GM23338 (cell line): Measurements from ENCODE around the gene ARHGEF10L. TPM values are rescaled to one million over a fixed set of nuclear protein-coding genes. Genes with fewer than 3 reads are reported as not detected.

Experiments used
- ATAC-seq: fragments of 200-7000 bp; cut with Tn5 transposase; 3 replicates; pipeline ENCODE4 v1.9.1; 2020
- DNase-seq: peaks from one replicate; pipeline ENCODE4 v3.0.0-alpha.2; 2015; ENCODE audit warnings: low spot score
- H2AFZ ChIP-seq: fragments of 200-600 bp; sonication (generic); 2 replicates; pipeline ENCODE4 v1.8.0; 2016; ENCODE audit warnings: antibody characterized with exemption, mild to moderate bottlenecking, moderate library complexity
- H3F3A ChIP-seq: fragments of 200-600 bp; sonication (generic); replicated peaks from 2 replicates; pipeline ENCODE4 v1.8.0; 2017; ENCODE audit warnings: antibody characterized with exemption, mixed run types, low read depth
- H3K27ac ChIP-seq: fragments of 200-600 bp; sonication (generic); 2 replicates; pipeline ENCODE4 v1.6.1; 2016; ENCODE audit warnings: low read depth
- H3K27me3 ChIP-seq: fragments of 200-600 bp; sonication (generic); 2 replicates; pipeline ENCODE4 v1.8.0; 2016; ENCODE audit warnings: mild to moderate bottlenecking, mixed run types, moderate library complexity; ENCODE audit not compliant: insufficient read depth
- H3K36me3 ChIP-seq: fragments of 200-600 bp; sonication (generic); 2 replicates; pipeline ENCODE4 v1.8.0; 2016; ENCODE audit warnings: mild to moderate bottlenecking; ENCODE audit not compliant: insufficient read depth
- H3K4me1 ChIP-seq: fragments of 200-600 bp; sonication (generic); 2 replicates; pipeline ENCODE4 v1.8.0; 2016; ENCODE audit warnings: mild to moderate bottlenecking, moderate library complexity; ENCODE audit not compliant: insufficient read depth
- H3K4me2 ChIP-seq: fragments of 200-600 bp; sonication (generic); 2 replicates; pipeline ENCODE4 v1.7.1; 2017; ENCODE audit warnings: mixed run types
- H3K4me3 ChIP-seq: fragments of 200-600 bp; sonication (generic); 2 replicates; pipeline ENCODE4 v1.6.1; 2016; ENCODE audit warnings: mixed run types
- H3K79me2 ChIP-seq: fragments of 200-600 bp; sonication (generic); replicated peaks from 2 replicates; pipeline ENCODE4 v1.8.0; 2017; ENCODE audit warnings: mild to moderate bottlenecking; ENCODE audit not compliant: insufficient read depth
- H3K9me2 ChIP-seq: fragments of 200-600 bp; sonication (generic); 2 replicates; pipeline ENCODE4 v1.8.0; 2017; ENCODE audit not compliant: insufficient read depth
- H4K20me1 ChIP-seq: fragments of 200-600 bp; sonication (generic); replicated peaks from 2 replicates; pipeline ENCODE4 v1.8.0; 2017; ENCODE audit warnings: mild to moderate bottlenecking; ENCODE audit not compliant: insufficient read depth
- H3K27ac Mint-ChIP-seq: 2 replicates; pipeline ENCODE4 v1.8.0; 2020; ENCODE audit warnings: inconsistent platforms, mild to moderate bottlenecking, moderate library complexity, mixed read lengths
- H3K27me3 Mint-ChIP-seq: 3 replicates; pipeline ENCODE4 v1.8.0; 2022; ENCODE audit warnings: low read depth, mild to moderate bottlenecking, moderate library complexity, mixed read lengths, inconsistent platforms; ENCODE audit not compliant: insufficient read depth, poor library complexity
- H3K36me3 Mint-ChIP-seq: 3 replicates; pipeline ENCODE4 v1.8.0; 2021; ENCODE audit warnings: low read depth, mild to moderate bottlenecking, inconsistent platforms, moderate library complexity, mixed read lengths
- H3K4me1 Mint-ChIP-seq: 3 replicates; pipeline ENCODE4 v1.8.0; 2020; ENCODE audit warnings: mild to moderate bottlenecking, inconsistent platforms, mixed read lengths
- H3K4me3 Mint-ChIP-seq: 3 replicates; pipeline ENCODE4 v1.8.0; 2021; ENCODE audit warnings: moderate library complexity, mild to moderate bottlenecking, inconsistent platforms, mixed read lengths
- H3K9me3 Mint-ChIP-seq: 3 replicates; pipeline ENCODE4 v1.8.0; 2020; ENCODE audit warnings: moderate library complexity, mild to moderate bottlenecking, inconsistent platforms, mixed read lengths
- CREB1 ChIP-seq: fragments of 250-450 bp; sonication (Bioruptor Pico); IDR thresholded peaks from 2 replicates; pipeline ENCODE4 v1.5.0; 2020; ENCODE audit warnings: low read depth, mild to moderate bottlenecking, moderate library complexity
- EZH2 ChIP-seq: fragments of 200-600 bp; sonication (generic); IDR thresholded peaks from one replicate; pipeline ENCODE4 v1.8.0; 2017; ENCODE audit warnings: antibody characterized with exemption, mild to moderate bottlenecking, low read depth; ENCODE audit not compliant: unreplicated experiment
- EZH2phosphoT487 ChIP-seq: fragments of 200-600 bp; sonication (generic); IDR thresholded peaks from one replicate; pipeline ENCODE4 v1.8.1; 2018; ENCODE audit warnings: antibody characterized with exemption; ENCODE audit not compliant: unreplicated experiment
- JUNB ChIP-seq: IDR thresholded peaks from one replicate; pipeline ENCODE4 v1.6.1; 2016; ENCODE audit warnings: antibody characterized with exemption; ENCODE audit not compliant: unreplicated experiment
- NANOG ChIP-seq: IDR thresholded peaks from 2 replicates; pipeline ENCODE4 v1.6.1; 2016; ENCODE audit warnings: antibody characterized with exemption, borderline replicate concordance
- ZNF114 ChIP-seq: fragments of 250-450 bp; sonication (Bioruptor Pico); IDR thresholded peaks from 2 replicates; pipeline ENCODE4 v1.5.0; 2020; ENCODE audit warnings: mild to moderate bottlenecking, moderate library complexity
- polyA plus RNA-seq: library from polyadenylated mRNA; unstranded; fragments of >200 nt; fragmentation: Nextera tagmentation; extraction: Ambion mirVana; gene quantifications from 2 replicates; pipeline ENCODE4 v1.2.1, GENCODE V29; 2016
- total RNA-seq: library from RNA; depleted of rRNA; stranded (reverse); fragments of >200 nt; shearing (Covaris generic); gene quantifications from 2 replicates; pipeline ENCODE4 v1.2.3, GENCODE V29; 2014
- TF ChIP-seq, protein P1 (sequence below): IDR thresholded peaks from one replicate; pipeline ENCODE4 v1.6.1; 2018; ENCODE audit warnings: antibody characterized with exemption; ENCODE audit not compliant: unreplicated experiment
- TF ChIP-seq, protein P2 (sequence below), 2 experiments: fragments of 200-600 bp in 1 of 2; sonication (generic) in 1 of 2; conservative IDR thresholded peaks; 2 replicates each; pipeline versions ENCODE4 v1.5.1 to v1.6.1; 2016 to 2017; ENCODE audit warnings: antibody characterized with exemption in 2 of 2, low read depth in 2 of 2, mild to moderate bottlenecking in 2 of 2, moderate library complexity in 1 of 2
- TF ChIP-seq, protein P3 (sequence below): IDR thresholded peaks from 2 replicates; pipeline ENCODE4 v1.6.1; 2016; ENCODE audit warnings: antibody characterized with exemption
- TF ChIP-seq, protein P4 (sequence below): fragments of 250-450 bp; sonication (Bioruptor Pico); IDR thresholded peaks from 2 replicates; pipeline ENCODE4 v1.5.0; 2020; ENCODE audit warnings: mild to moderate bottlenecking, moderate library complexity

Gene ARHGEF10L
- total and polyA plus RNA-seq, 2 experiments from 2014 or later: 12.1 to 46.8 TPM

DNA sequence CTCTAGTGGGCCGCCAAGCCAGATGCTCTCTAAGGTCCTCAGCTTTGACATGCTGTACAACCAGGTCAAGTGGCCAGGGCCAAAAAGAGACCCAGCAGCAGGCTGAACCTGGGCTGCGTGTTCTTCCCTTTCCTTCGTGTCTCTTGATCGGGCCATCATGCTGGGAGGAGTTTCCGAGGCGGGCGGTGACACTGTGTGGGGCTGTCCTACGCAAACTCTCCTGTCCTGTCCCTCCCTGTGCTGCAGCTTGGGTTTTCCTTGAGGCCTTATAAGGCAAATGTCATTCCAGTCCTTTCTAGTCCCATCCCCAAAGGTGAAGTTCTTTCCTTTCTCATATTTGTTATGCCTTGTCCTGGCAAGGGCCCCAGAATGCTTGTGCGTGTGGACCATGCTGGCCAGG, 56.7 kb downstream of the ARHGEF10L start (continued):
- TF ChIP-seq, protein P1, sequence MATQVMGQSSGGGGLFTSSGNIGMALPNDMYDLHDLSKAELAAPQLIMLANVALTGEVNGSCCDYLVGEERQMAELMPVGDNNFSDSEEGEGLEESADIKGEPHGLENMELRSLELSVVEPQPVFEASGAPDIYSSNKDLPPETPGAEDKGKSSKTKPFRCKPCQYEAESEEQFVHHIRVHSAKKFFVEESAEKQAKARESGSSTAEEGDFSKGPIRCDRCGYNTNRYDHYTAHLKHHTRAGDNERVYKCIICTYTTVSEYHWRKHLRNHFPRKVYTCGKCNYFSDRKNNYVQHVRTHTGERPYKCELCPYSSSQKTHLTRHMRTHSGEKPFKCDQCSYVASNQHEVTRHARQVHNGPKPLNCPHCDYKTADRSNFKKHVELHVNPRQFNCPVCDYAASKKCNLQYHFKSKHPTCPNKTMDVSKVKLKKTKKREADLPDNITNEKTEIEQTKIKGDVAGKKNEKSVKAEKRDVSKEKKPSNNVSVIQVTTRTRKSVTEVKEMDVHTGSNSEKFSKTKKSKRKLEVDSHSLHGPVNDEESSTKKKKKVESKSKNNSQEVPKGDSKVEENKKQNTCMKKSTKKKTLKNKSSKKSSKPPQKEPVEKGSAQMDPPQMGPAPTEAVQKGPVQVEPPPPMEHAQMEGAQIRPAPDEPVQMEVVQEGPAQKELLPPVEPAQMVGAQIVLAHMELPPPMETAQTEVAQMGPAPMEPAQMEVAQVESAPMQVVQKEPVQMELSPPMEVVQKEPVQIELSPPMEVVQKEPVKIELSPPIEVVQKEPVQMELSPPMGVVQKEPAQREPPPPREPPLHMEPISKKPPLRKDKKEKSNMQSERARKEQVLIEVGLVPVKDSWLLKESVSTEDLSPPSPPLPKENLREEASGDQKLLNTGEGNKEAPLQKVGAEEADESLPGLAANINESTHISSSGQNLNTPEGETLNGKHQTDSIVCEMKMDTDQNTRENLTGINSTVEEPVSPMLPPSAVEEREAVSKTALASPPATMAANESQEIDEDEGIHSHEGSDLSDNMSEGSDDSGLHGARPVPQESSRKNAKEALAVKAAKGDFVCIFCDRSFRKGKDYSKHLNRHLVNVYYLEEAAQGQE: no peak
- TF ChIP-seq JUNB (no peak), ZNF114 (CRISPR knock-in tag) (no peak), CREB1 (no peak), EZH2phosphoT487 (no peak), EZH2 (no peak)
- TF ChIP-seq, protein P2, sequence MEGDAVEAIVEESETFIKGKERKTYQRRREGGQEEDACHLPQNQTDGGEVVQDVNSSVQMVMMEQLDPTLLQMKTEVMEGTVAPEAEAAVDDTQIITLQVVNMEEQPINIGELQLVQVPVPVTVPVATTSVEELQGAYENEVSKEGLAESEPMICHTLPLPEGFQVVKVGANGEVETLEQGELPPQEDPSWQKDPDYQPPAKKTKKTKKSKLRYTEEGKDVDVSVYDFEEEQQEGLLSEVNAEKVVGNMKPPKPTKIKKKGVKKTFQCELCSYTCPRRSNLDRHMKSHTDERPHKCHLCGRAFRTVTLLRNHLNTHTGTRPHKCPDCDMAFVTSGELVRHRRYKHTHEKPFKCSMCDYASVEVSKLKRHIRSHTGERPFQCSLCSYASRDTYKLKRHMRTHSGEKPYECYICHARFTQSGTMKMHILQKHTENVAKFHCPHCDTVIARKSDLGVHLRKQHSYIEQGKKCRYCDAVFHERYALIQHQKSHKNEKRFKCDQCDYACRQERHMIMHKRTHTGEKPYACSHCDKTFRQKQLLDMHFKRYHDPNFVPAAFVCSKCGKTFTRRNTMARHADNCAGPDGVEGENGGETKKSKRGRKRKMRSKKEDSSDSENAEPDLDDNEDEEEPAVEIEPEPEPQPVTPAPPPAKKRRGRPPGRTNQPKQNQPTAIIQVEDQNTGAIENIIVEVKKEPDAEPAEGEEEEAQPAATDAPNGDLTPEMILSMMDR (conservative IDR thresholded peaks at IDR 0.05; ENCODE audit: low read depth in 2 of 2): no peak

DNA sequence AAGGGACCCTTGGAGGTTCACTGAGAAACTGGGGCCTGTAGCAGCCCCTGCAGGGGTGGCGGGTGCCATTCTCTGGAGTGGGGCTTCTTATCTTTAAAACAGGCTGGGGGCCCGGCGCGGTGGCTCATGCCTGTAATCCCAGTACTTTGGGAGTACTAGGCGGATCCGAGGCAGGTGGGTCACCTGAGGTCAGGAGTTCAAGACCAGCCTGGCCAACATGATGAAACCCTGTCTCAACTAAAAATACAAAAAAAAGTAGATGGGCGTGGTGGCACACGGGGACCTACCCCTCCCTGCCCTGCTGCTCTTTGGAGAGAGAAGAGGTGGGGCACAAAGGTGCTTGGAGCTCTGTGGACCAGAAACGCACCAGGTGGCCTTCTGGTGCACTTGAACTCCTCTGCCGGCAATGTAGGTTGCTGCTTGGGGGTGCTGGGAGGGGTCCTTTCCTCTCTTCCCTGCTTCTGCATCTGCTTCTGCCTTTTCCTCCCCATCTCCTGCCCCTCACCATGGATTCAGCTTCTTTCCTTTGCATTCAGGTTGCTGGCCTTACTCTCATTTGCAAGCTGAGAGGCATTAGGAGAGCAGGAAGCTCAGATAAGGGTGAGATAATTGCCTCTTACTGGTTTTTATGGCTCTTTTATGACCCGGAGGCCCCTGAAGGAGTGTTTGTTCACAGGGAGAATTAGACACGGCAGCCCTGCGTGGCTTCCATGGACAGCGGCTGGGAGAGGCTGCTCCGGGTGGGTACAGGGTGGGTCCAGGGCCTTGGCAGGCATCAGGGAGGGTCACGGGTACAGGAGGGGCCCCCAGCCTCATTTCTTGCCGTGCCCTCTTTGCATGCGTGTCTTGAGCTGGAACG, 57.4 kb downstream of the ARHGEF10L start:
- 0 out of 2 replicates have a peak overlapping the region, but pooled peaks have one; percentile 63 for H3K27ac ChIP-seq
- no peaks in the 10 kb centered on the region for H3K27me3 ChIP-seq
- H2AFZ ChIP-seq: no peak overlapping the region
- peaks cover 21% of the 10 kb centered on the region for H3K4me1 Mint-ChIP-seq
- H3K4me1 ChIP-seq: no peaks in the 10 kb centered on the region
- DNase-seq (no peak), ATAC-seq (no peak)
- H3K36me3 ChIP-seq: peaks cover 3% of the 10 kb centered on the region; the same call in 1 of the 2 replicates
- H3K4me2 ChIP-seq: no peak overlapping the region
- no peaks in the 10 kb centered on the region for H3K9me3 Mint-ChIP-seq
- no peaks in the 10 kb centered on the region; the same call in none of the 2 replicates for H4K20me1 ChIP-seq
- H3K4me3 ChIP-seq: no peak overlapping the region
- no peak overlapping the region for H3K4me3 Mint-ChIP-seq
- H3F3A ChIP-seq: no peaks in the 10 kb centered on the region
- no peaks in the 10 kb centered on the region for H3K9me2 ChIP-seq
- peaks cover 17% of the 10 kb centered on the region for H3K27me3 Mint-ChIP-seq
- peak overlapping the region; percentile 39; the same call in 1 of the 2 replicates for H3K27ac Mint-ChIP-seq
- H3K79me2 ChIP-seq: no peaks in the 10 kb centered on the region
- peaks cover 10% of the 10 kb centered on the region for H3K36me3 Mint-ChIP-seq
- no peak for TF ChIP-seq EZH2
- TF ChIP-seq JUNB: no peak
- TF ChIP-seq, protein P3, sequence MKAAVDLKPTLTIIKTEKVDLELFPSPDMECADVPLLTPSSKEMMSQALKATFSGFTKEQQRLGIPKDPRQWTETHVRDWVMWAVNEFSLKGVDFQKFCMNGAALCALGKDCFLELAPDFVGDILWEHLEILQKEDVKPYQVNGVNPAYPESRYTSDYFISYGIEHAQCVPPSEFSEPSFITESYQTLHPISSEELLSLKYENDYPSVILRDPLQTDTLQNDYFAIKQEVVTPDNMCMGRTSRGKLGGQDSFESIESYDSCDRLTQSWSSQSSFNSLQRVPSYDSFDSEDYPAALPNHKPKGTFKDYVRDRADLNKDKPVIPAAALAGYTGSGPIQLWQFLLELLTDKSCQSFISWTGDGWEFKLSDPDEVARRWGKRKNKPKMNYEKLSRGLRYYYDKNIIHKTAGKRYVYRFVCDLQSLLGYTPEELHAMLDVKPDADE: no peak
- no peak for TF ChIP-seq NANOG
- TF ChIP-seq, protein P4, sequence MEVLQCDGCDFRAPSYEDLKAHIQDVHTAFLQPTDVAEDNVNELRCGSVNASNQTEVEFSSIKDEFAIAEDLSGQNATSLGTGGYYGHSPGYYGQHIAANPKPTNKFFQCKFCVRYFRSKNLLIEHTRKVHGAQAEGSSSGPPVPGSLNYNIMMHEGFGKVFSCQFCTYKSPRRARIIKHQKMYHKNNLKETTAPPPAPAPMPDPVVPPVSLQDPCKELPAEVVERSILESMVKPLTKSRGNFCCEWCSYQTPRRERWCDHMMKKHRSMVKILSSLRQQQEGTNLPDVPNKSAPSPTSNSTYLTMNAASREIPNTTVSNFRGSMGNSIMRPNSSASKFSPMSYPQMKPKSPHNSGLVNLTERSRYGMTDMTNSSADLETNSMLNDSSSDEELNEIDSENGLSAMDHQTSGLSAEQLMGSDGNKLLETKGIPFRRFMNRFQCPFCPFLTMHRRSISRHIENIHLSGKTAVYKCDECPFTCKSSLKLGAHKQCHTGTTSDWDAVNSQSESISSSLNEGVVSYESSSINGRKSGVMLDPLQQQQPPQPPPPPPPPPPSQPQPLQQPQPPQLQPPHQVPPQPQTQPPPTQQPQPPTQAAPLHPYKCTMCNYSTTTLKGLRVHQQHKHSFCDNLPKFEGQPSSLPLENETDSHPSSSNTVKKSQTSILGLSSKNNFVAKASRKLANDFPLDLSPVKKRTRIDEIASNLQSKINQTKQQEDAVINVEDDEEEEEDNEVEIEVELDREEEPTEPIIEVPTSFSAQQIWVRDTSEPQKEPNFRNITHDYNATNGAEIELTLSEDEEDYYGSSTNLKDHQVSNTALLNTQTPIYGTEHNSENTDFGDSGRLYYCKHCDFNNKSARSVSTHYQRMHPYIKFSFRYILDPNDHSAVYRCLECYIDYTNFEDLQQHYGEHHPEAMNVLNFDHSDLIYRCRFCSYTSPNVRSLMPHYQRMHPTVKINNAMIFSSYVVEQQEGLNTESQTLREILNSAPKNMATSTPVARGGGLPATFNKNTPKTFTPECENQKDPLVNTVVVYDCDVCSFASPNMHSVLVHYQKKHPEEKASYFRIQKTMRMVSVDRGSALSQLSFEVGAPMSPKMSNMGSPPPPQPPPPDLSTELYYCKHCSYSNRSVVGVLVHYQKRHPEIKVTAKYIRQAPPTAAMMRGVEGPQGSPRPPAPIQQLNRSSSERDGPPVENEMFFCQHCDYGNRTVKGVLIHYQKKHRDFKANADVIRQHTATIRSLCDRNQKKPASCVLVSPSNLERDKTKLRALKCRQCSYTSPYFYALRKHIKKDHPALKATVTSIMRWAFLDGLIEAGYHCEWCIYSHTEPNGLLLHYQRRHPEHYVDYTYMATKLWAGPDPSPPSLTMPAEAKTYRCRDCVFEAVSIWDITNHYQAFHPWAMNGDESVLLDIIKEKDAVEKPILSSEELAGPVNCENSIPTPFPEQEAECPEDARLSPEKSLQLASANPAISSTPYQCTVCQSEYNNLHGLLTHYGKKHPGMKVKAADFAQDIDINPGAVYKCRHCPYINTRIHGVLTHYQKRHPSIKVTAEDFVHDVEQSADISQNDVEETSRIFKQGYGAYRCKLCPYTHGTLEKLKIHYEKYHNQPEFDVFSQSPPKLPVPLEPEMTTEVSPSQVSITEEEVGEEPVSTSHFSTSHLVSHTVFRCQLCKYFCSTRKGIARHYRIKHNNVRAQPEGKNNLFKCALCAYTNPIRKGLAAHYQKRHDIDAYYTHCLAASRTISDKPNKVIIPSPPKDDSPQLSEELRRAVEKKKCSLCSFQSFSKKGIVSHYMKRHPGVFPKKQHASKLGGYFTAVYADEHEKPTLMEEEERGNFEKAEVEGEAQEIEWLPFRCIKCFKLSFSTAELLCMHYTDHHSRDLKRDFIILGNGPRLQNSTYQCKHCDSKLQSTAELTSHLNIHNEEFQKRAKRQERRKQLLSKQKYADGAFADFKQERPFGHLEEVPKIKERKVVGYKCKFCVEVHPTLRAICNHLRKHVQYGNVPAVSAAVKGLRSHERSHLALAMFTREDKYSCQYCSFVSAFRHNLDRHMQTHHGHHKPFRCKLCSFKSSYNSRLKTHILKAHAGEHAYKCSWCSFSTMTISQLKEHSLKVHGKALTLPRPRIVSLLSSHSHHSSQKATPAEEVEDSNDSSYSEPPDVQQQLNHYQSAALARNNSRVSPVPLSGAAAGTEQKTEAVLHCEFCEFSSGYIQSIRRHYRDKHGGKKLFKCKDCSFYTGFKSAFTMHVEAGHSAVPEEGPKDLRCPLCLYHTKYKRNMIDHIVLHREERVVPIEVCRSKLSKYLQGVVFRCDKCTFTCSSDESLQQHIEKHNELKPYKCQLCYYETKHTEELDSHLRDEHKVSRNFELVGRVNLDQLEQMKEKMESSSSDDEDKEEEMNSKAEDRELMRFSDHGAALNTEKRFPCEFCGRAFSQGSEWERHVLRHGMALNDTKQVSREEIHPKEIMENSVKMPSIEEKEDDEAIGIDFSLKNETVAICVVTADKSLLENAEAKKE (CRISPR knock-in tag): no peak
